CD4-positive, alpha-beta T cell treated with Interleukin-15 for 4 hours (primary cell): ENCODE data around the gene ZNF710.
A peak's percentile ranks its signal among the peaks of the same experiment; 100 is the strongest.

Experiments
- DNase-seq: peaks from one replicate; pipeline ENCODE4 v3.0.0-alpha.2; 2020; ENCODE audit warnings: low spot score

ZNF710 gene

GRCh38 chr15:90082140-90082715, 81.1 kb downstream of the ZNF710 start:
- DNase-seq = no peak

- no peak for DNase-seq
These were observed 82.3 kb downstream of the ZNF710 start for GRCh38 chr15:90083419-90083818.

GRCh38 chr15:90083954-90084607, 83.0 kb downstream of the ZNF710 start:
- no peak for DNase-seq

GRCh38 chr15:90084876-90085423, 83.8 kb downstream of the ZNF710 start:
- no peak for DNase-seq

- no peak for DNase-seq
These were observed 84.4 kb downstream of the ZNF710 start for GRCh38 chr15:90085565-90085964.

- peak; percentile 56 for DNase-seq
These were observed 85.7 kb downstream of the ZNF710 start for GRCh38 chr15:90086868-90087268.

GRCh38 chr15:90087454-90088154, 86.5 kb downstream of the ZNF710 start:
- DNase-seq = no peak

- DNase-seq = no peak
These were observed 89.2 kb downstream of the ZNF710 start for GRCh38 chr15:90090226-90090848.

GRCh38 chr15:90091156-90091931, 90.2 kb downstream of the ZNF710 start:
- no peak for DNase-seq

GRCh38 chr15:90095521-90095959, 94.4 kb downstream of the ZNF710 start:
- peak; percentile 45 for DNase-seq

- DNase-seq = peak; percentile 81
These were observed 96.4 kb downstream of the ZNF710 start for GRCh38 chr15:90097475-90097874.

- peak; percentile 41 for DNase-seq
These were observed 98.1 kb downstream of the ZNF710 start for GRCh38 chr15:90099072-90099867.

GRCh38 chr15:90099868-90100831, 99.0 kb downstream of the ZNF710 start:
- DNase-seq = peak; percentile 12

- DNase-seq = peak; percentile 18
These were observed 100.2 kb downstream of the ZNF710 start for GRCh38 chr15:90101130-90101968.

GRCh38 chr15:90101969-90102890, 101.1 kb downstream of the ZNF710 start, which contains the start of gene IDH2:
Gene IDH2, minus strand, starts transcription at chr15:90102468. Its CDS starts 78 bp downstream, at chr15:90102390.
- DNase-seq = peak; percentile 53

- DNase-seq = no peak
These were observed 102.7 kb downstream of the ZNF710 start for GRCh38 chr15:90103701-90104329.

- no peak for DNase-seq
These were observed 103.4 kb downstream of the ZNF710 start for GRCh38 chr15:90104551-90104950.
